Measurements from ENCODE around the gene ATG5. TPM values are rescaled to one million over a fixed set of nuclear protein-coding genes. Genes with fewer than 3 reads are reported as not detected.

Gene ATG5
- total and polyA plus RNA-seq, 5 experiments from 2014 or later: 24.4 to 30.4 (median 27.8) TPM

DNA sequence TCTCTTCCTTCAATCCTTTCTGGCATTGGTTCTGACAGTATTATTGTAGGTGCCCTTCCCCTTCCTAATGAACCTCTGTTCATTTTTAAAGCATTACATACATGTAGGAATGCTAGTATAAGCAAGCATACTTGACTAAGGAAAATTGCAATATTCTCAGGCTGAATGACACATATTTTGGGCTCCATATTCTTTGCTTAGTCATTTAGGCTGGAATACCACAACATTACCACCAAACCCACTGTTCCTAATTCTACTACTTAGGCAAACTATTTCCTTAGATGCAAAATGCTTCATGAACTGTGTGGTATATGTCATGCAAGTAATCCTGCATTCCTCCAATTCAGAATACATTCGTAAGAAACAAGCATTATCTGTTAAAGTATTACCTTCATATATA, 125.6 kb downstream of the ATG5 start:
- Mint-ChIP-seq H3K36me3 (peaks cover 0 to 31% (median 25%) of the 10 kb centered on the region in 3 donors), H3K27me3 (no peaks in the 10 kb centered on the region), H3K9me3 (no peaks in the 10 kb centered on the region), H3K4me3 (no peak overlapping the region), H3K4me1 (peaks cover 14 to 49% (median 30%) of the 10 kb centered on the region in 4 donors), H3K27ac (peak overlapping the region in 1 of 10 donors; percentile 36)
- DNase-seq: no peak
- POLR2A ChIA-PET: no interaction called here
- ATAC-seq: no peak

DNA sequence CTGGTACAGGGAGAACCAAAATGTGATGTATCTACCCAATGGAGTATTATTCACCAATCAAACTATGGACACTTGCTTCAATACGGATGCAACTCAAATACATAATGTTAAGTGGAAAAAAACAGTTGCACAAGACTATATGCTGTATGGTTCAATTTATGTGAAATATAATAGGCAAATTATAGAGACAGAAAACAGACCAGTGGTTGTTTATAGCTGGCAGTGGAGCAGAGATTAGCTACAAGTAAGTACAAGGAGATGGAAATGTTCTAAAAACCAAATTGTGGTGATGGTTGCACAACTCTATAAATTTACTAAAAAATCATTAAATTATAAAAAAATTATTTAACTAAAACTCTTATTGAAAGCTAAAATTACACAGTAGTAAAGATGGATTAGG, 126.2 kb downstream of the ATG5 start:
- Mint-ChIP-seq H3K4me3 (no peak overlapping the region), H3K4me1 (peaks cover 13 to 50% (median 32%) of the 10 kb centered on the region in 4 donors)
- POLR2A ChIA-PET: no interaction called here

DNA sequence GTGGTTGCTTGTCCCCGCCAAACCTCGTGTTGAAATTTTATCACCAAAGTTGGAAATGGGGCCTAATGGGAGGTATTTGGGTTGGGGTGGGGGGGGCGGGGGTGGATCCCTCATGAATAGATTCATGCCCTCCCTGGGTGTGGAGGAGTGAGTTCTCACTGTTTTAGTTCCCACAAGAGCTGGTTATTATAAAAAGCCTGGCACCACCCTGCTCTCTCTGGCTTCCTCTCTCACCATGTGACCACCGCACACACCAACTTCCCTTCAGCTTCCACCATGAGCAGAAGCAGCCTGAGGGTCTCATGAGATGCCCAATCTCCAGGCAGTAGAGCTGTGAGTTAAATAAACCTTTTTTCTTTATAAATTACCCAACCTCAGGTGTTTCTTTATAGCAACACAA, 128.1 kb downstream of the ATG5 start:
- Mint-ChIP-seq H3K4me3 (peak overlapping the region in 1 of 10 donors; percentile 66), H3K27me3 (no peaks in the 10 kb centered on the region)

More for the DNA sequence above, 126.2 kb downstream of the ATG5 start:
- Mint-ChIP-seq H3K27me3 (no peaks in the 10 kb centered on the region), H3K36me3 (peaks cover 0 to 28% (median 25%) of the 10 kb centered on the region in 3 donors), H3K9me3 (no peaks in the 10 kb centered on the region), H3K27ac (peak overlapping the region in 1 of 10 donors; percentile 79)
- no peak for ATAC-seq
- no peak for DNase-seq

DNA sequence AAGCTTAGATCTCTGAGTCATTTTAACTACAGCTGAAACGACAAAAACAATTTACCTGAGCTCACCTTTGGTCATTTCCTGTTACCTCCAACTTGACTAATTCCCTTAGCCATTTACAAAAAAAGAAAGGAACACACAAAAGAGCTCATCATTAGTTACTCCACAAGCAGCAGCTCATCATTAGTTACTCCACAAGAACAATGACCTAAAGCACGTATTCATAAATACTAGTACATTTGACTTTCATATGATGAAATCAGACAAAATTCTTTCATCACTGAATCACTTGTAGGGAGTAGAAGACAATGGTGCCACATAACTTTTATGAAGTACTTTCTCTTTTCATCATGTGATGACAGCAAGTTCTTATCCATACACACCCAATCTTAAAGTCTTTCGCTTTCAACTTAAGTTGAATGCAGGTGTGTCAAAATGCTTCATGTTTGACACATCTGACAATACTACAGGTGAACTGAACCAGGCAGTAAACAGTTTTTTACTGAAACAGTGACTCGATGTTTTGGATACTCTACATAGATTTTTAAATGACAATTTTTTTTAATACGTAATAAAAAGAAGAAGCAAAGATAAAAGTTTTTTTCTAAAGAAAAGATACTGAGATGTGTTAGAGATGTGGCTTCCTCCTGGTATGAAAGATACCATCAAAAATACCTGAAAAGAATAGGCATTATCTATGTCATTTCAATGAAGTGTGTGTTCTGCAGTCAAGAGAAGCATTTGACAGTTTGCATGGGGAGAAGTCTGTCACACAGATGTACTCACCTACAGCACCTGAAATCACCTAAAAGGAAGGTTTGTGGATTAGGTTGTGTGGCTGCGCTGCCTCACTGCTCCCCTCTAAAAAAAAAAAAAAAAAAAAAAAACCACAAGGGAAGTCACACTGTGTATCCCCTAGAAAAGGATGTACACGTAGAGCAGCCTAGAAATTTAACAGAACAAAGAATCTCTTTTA, 130.3 kb downstream of the ATG5 start:
- Mint-ChIP-seq H3K9me3 (no peaks in the 10 kb centered on the region), H3K27me3 (no peaks in the 10 kb centered on the region), H3K36me3 (peaks cover 0 to 15% (median 7%) of the 10 kb centered on the region in 3 donors), H3K4me1 (peaks cover 13 to 53% (median 32%) of the 10 kb centered on the region in 4 donors), H3K4me3 (peak overlapping the region in 8 of 10 donors; percentile 30 to 75 (median 44)), H3K27ac (peak overlapping the region; percentile 3 to 90 (median 62))
- DNase-seq (peak in 4 of 10 donors; percentile 21 to 53 (median 48)), ATAC-seq (peak; percentile 75 to 87)
- POLR2A ChIA-PET: interaction anchor here (0.6 to 1.0 kb wide), 2 partner anchors 12 to 76 kb away, joined by 3 to 6 read pairs; no protein-coding TSS in a partner anchor

More for the DNA sequence above, 128.1 kb downstream of the ATG5 start:
- Mint-ChIP-seq H3K4me1 (peaks cover 13 to 53% (median 32%) of the 10 kb centered on the region in 4 donors), H3K27ac (peak overlapping the region in 7 of 10 donors; percentile 12 to 87 (median 47)), H3K9me3 (no peaks in the 10 kb centered on the region), H3K36me3 (peaks cover 0 to 29% (median 22%) of the 10 kb centered on the region in 3 donors)
- ATAC-seq (no peak), DNase-seq (no peak)
- POLR2A ChIA-PET: no interaction called here

DNA sequence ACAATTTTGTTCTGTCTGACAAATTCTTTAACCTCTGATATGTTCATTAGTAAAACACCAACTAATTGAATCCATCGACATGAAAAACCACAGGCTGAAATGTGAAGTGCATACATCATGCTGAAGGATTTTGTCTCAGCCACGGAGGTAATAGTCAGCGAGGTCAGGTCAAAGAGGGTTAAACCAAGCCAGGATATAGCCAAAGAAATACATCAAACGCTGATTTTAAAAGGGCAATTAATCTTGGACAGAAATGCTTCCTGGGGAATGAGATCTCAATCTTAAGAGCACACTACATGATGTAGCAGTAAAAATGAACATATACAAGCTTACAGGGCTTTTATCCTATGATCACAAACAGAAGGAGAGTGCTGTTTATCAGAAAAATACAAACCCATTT, 132.7 kb downstream of the ATG5 start:
- Mint-ChIP-seq H3K27ac (no peak overlapping the region), H3K27me3 (no peaks in the 10 kb centered on the region), H3K9me3 (no peaks in the 10 kb centered on the region), H3K4me1 (peaks cover 13 to 43% (median 32%) of the 10 kb centered on the region in 4 donors), H3K36me3 (peaks cover 0 to 12% (median 1%) of the 10 kb centered on the region in 3 donors), H3K4me3 (no peak overlapping the region)
- no peak for DNase-seq
- POLR2A ChIA-PET: no interaction called here
- ATAC-seq: no peak

DNA sequence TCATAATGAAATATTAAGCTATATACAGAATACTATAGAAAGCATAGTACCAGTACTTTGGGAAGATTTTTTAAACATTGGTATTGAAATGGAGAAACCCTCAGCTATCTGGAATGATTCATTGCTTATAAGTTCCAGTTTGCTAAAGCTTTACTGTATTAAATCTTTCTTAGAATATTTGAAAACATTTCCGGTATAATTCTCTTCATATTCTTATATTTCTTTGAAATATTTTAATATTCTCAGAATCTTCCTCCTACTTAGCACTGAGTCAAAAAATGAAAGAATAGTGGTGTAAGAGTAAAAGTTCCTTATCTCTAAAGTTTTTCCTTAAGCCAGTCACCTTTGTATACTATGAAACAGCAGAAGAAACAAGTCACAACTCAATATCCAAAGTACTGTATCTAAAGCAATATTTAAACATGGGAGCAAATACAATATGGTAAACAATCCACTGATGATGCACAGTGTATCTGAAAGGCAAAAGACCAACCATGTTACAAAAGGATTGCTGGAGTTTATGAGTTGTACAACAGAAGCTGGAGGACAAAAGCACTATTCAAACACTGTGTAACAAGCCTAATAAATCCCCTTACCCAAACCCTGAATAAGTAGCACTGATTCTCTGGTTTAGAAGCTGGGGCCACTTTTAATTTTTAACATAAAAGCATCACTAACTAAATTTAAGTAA, 137.3 kb downstream of the ATG5 start:
- Mint-ChIP-seq H3K27me3 (no peaks in the 10 kb centered on the region), H3K4me3 (no peak overlapping the region), H3K9me3 (no peaks in the 10 kb centered on the region), H3K27ac (no peak overlapping the region), H3K4me1 (peaks cover 0 to 27% (median 4%) of the 10 kb centered on the region in 4 donors), H3K36me3 (peaks cover 0 to 30% (median 15%) of the 10 kb centered on the region in 3 donors)
- ATAC-seq (no peak), DNase-seq (no peak)
- POLR2A ChIA-PET: no interaction called here

DNA sequence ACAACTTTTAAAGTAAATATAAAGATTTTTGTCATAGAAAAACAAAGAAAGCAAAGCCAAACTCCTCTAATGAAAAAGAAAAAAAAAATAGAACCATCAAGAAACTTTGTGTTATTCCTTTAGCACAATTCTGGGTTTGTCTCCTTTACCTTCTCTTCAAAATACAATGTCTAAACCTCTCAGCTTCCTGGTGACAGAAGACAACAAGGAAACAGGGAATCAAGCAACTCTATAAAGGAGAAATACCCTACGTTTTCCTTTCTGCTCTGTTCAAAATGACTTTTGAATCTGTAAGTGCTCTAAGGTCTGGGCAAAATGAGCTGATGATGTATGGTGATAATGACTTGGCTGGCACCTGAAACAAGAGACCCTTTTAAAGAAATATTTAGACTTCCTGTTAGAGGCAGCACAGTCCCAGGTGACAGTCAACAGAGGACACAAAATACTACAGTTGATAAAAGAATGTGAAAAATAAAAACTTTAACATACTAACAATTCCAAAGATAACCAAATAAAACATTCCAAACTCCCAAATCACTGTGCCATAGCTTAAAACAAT, 138.1 kb downstream of the ATG5 start:
- ATAC-seq (no peak), DNase-seq (no peak)
- POLR2A ChIA-PET: no interaction called here
- Mint-ChIP-seq H3K27ac (peak overlapping the region in 2 of 10 donors; percentile 15 to 70), H3K4me3 (no peak overlapping the region), H3K27me3 (no peaks in the 10 kb centered on the region), H3K36me3 (peaks cover 0 to 26% (median 13%) of the 10 kb centered on the region in 3 donors), H3K4me1 (peaks cover 0 to 27% (median 4%) of the 10 kb centered on the region in 4 donors), H3K9me3 (no peaks in the 10 kb centered on the region)

DNA sequence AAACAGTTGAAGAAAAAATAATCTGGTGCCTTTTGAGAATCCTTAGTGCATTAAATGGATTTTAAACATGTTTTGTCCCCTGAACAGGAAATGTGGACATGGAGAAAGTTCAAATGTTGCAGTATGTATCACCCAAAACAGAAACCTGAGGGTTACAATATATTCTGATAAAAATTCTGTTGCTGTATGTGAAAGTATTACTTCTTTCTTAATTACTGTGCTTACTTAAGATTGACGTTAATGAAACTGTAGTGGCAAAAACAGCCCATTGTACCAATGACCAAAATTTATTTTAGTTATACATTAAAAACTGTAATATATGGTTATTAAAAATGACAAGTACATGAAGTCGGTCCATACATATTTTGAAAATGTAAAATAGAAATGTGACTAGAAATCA, 138.8 kb downstream of the ATG5 start:
- Mint-ChIP-seq H3K36me3 (peaks cover 0 to 26% (median 13%) of the 10 kb centered on the region in 3 donors), H3K27ac (peak overlapping the region in 1 of 10 donors; percentile 1), H3K4me1 (peaks cover 0 to 27% (median 5%) of the 10 kb centered on the region in 4 donors), H3K9me3 (peaks cover 0 to 3% (median 0%) of the 10 kb centered on the region in 9 donors), H3K4me3 (no peak overlapping the region), H3K27me3 (no peaks in the 10 kb centered on the region)
- ATAC-seq: no peak
- DNase-seq: no peak
- POLR2A ChIA-PET: no interaction called here

DNA sequence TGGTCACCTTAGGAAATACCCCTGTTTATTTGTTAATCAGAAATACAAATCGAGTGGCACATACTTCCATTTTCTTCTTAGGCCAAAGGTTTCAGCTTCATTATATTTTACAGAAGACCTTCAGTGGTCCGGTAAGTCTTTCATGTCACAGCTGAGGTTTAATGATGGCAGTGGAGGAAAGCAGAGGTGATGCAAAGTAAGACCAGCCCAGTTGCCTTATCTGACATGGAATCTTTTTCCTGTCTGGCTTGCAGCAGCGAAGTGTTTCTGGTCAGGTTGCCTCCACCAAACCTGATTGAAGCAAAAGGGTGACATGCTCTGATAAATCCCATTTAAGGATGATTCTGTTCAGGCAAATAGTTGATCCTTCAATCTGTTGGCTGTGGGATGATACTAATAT, 139.4 kb downstream of the ATG5 start:
- peak overlapping the region in 1 of 10 donors; percentile 1 for H3K27ac Mint-ChIP-seq
- DNase-seq: no peak
- no peak overlapping the region for H3K4me3 Mint-ChIP-seq
- POLR2A ChIA-PET: no interaction called here
- peaks cover 0 to 3% (median 0%) of the 10 kb centered on the region in 9 donors for H3K9me3 Mint-ChIP-seq
- no peaks in the 10 kb centered on the region for H3K27me3 Mint-ChIP-seq
- peaks cover 0 to 23% (median 13%) of the 10 kb centered on the region in 3 donors for H3K36me3 Mint-ChIP-seq
- ATAC-seq: no peak
- peaks cover 0 to 27% (median 6%) of the 10 kb centered on the region in 4 donors for H3K4me1 Mint-ChIP-seq

DNA sequence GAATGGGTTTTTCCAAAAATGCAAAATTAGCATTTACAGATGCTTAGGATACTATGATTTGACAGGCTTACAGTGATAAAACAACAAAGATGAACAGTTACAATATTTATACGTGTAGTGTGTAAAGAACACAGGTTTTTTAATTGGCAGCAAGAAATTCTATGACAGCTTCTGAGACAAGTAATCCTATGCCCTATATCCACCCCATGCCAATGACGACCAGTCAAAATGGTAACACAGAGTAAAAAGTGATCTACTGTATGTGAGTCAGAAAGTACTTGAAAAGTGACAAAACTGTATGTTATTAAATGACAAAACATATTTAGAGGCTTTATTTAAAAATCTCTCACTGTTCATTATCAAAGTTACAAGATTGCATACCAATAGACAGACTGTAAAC, 139.9 kb downstream of the ATG5 start:
- POLR2A ChIA-PET: no interaction called here

DNA sequence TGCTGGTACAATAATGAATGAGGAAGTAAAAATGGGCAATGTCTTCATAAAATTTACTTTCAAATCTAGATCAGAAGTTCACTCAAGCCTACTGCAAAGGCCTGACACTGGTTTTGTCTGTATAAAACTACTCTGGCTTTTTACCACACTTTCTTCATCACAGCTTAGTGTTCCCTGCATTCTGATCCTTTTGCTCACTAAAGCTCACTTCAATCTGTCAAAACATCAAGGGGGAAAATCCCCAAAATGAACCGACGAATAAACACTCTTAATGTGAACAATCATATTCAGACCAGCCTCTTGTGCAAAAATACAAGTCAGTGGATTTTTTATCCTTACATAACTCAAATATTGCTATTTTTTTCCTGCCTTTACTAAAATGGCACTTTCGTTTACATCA, 140.9 kb downstream of the ATG5 start:
- POLR2A ChIA-PET: no interaction called here
- no peaks in the 10 kb centered on the region for H3K27me3 Mint-ChIP-seq
- no peak overlapping the region for H3K27ac Mint-ChIP-seq

More for the DNA sequence above, 139.9 kb downstream of the ATG5 start:
- H3K4me1 Mint-ChIP-seq: peaks cover 0 to 27% (median 6%) of the 10 kb centered on the region in 4 donors
- H3K27me3 Mint-ChIP-seq: no peaks in the 10 kb centered on the region
- no peak overlapping the region for H3K4me3 Mint-ChIP-seq
- peak overlapping the region in 1 of 10 donors; percentile 1 for H3K27ac Mint-ChIP-seq
- H3K9me3 Mint-ChIP-seq: peaks cover 0 to 3% (median 0%) of the 10 kb centered on the region in 9 donors
- peaks cover 0 to 23% (median 13%) of the 10 kb centered on the region in 3 donors for H3K36me3 Mint-ChIP-seq
- DNase-seq: no peak
- ATAC-seq: no peak

DNA sequence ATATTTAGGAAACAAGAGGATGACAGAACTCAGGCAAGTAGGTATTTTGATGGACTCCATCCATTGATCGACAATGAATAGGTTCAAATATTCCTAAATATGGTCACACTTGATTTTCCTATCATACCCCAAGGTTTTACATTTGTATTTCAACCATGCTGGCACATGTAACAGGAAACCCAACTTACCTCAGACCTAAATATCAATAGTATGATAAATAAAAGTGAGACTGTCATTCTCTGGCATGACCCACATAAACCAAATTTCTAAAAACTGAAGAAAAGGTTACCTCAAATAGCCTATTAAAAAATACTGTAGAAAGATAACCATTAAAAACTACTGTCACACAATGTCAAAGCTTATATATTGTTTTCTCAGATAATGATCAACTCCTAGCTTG, 142.1 kb downstream of the ATG5 start:
- Mint-ChIP-seq H3K27ac (no peak overlapping the region), H3K4me3 (no peak overlapping the region), H3K9me3 (peaks cover 0 to 3% (median 0%) of the 10 kb centered on the region in 9 donors), H3K4me1 (peaks cover 0 to 27% (median 6%) of the 10 kb centered on the region in 4 donors), H3K36me3 (peaks cover 0 to 21% (median 13%) of the 10 kb centered on the region in 3 donors), H3K27me3 (no peaks in the 10 kb centered on the region)
- POLR2A ChIA-PET: no interaction called here
- ATAC-seq (no peak), DNase-seq (no peak)

More for the DNA sequence above, 140.9 kb downstream of the ATG5 start:
- no peak overlapping the region for H3K4me3 Mint-ChIP-seq
- no peak for DNase-seq
- H3K9me3 Mint-ChIP-seq: peaks cover 0 to 3% (median 0%) of the 10 kb centered on the region in 9 donors
- no peak for ATAC-seq
- H3K36me3 Mint-ChIP-seq: peaks cover 0 to 22% (median 13%) of the 10 kb centered on the region in 3 donors
- H3K4me1 Mint-ChIP-seq: peaks cover 0 to 27% (median 6%) of the 10 kb centered on the region in 4 donors

Data from naive thymus-derived CD8-positive, alpha-beta T cell (primary cell).